Activated CD4-positive, CD25-positive, alpha-beta regulatory T cell (primary cell): Measurements from ENCODE around the gene MAP3K9.

Experiments
- DNase-seq, 4 experiments: peaks; one replicate each; lab custom pipeline; 2025; lab: John Stamatoyannopoulos, UW

The MAP3K9 gene

DNA sequence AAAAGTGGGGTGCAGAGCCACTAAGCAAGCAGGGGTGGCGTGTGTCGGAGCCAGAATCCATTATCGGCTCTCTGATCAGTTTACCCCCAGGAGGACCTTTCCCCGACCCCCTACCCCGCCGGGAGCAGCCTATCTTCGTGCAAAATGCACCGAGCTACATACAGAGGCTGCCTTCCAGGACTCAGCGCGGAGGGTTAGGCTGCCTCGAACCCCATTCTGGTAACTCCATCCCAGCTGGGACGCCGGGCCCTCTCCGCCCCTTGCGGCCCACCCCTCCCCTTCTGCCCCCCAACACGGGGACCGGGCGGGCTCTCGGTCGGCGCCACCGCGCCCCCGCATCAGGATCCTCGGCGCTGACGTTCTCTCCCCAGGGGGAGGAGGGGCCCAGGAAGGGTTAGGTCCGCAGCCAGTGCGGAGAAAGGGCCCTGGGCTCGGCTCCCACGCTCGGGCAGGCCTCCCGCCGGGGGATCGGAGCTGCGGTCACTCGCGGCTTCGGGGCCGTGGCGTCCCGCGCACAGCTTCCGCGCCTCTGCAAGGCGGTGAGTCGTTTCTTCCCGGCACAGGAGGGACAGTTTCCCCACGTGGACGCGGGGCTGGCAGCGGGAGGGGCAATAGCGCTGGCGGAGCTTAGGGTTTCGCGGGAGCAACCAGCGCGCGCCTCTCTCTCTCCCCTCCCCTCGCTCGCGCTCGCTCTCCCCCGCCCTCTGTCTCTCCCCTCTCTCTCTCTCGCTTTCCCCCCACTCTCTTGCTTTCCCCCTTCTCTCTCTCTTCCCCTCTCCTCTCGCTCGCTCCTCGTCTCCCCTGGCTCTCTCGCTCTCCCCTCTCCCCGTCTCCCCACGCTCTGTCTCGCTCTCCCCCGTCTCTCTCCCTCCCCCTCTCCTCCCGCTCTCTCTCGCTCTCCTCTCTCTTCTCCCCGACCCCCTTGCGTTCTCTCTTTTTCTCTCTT, 12.5 kb upstream of the MAP3K9 start:
- peak; percentile 13 to 30 (median 18) for DNase-seq

- DNase-seq: no peak
Observed at GRCh38 chr14:70816525-70816924, 7.2 kb upstream of the MAP3K9 start.

DNA sequence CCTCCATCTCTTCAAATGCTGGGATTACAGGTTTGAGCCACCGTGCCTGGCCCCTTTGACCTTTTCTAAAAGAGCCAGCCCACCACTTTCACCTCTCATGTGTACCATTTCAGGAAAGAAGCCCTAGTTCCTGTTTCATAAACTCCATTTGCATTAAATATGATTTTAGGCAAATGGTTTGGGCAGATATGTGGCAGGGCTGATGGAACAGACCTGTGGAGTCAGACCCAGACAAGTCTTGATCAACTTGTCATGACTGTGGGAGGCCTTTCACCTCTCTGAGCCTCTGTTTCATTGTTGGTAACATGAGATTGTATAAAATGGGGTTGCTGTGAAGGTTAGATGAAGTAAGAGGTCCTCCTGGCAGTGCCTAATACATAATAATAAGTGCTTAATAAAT, 5.2 kb upstream of the MAP3K9 start:
- DNase-seq: no peak

DNA sequence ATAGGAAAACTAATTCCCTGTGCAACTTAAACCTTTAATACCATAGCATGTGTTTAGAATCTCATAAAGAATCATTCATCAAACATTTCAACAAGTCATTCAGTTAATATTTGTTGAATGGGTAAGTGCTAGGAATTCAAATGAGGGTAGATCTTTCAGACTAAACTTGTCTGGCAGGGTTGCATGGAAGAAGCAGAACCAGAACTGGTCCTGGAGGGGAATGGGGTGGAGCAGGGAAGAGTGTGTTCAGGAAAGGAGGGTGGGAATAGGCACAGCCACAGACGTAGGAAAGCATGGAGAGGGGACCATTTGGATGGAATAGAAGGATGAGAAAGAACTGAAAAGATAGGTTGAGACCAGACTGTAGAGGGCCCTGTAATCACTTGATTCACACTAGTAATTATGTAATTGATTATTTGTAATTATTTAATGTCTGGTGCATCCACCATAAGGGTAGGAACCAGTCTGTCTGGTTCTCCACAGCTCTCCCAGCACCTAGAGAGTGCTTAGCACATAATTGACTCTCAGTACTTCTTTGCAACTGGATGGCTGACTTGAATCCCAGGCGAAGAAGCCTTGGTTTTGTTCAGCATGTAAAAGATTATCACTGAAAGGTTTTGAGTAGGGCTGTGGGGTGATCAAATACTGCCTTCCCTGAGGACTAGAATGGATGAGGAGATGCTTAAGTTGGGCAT, 3.0 kb upstream of the MAP3K9 start:
- DNase-seq: no peak

GRCh38 chr14:70811578-70811977, 2.3 kb upstream of the MAP3K9 start:
- DNase-seq: no peak

DNA sequence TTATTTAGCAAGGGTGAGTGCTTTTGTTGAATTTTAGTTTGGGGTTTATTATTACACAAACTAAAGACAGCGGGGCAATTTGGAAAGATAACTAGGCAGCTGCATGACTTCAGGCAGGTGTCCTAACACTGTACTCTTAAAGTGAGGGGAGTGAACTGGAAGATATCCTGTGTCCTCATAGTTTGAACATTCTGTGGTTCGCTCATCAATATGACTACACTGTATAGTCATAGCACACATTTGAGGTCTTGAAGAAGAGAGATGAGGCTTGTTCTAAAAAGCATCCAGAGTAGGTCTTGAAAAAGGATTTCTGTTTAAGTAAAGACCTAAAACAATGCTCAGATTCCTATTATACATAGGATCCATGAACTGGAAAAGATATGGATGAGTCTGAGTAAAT, 1.7 kb upstream of the MAP3K9 start:
- DNase-seq: no peak

DNA sequence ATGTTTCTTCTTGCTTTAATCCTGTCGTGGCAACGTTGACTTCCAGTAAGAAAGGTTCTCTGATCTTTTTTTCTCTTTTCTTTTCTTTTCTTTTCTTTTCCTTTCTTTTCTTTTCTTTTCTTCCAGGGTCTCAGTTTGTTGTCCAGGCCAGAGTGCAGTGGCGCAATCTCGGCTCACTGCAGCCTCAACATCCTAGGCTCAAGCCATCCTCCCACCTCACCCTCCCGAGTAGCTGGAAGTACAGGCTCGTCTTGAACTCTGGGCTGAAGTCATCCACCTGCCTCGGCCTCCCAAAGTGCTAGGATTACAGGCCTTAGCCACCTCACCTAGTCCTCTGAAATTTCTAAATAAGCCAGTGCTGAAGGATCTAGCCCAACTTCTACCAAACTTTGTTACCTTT, 1.3 kb upstream of the MAP3K9 start:
- no peak for DNase-seq

DNA sequence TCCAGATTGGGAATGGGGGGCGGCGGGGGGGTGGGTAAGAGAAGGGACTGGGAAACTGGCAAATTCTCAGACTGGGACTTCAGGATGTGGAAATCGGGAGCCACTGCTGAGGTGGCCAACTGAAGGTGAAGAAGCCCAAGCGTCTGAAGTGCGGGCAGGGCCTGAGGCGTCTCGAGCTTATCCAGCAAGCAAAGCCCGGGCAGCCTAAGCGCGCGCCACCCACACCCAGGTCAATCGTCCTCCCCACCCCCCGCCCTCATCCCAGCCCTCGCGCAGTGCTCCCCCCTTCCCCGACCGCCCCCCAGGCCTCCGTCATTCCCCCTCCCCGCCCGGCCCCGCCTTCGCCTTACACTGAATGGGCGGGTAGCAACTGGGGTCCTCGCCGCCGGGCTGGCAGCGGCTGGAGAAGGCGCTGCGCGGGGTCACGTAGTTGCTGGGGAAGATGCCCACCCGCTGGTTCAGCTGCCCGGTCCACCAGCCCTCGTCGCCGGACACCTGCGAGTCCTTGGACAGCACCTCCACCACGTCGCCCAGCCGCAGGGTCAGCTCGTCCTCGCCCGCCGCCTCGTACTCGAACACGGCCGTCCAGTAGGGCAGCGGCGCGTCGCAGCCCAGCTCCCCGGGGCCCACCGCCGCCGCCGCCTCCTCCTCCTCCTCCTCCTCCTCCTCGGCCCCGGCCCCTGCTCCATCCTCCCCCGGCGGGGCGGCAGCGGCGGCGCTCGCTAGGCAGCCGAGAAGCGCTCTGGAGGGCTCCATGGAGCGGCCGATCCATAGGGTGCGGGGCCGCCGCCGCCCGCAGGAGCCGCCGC, 693 bp downstream of the MAP3K9 start:
- peak in 3 of 4 experiments; percentile 9 to 24 (median 21) for DNase-seq

DNA sequence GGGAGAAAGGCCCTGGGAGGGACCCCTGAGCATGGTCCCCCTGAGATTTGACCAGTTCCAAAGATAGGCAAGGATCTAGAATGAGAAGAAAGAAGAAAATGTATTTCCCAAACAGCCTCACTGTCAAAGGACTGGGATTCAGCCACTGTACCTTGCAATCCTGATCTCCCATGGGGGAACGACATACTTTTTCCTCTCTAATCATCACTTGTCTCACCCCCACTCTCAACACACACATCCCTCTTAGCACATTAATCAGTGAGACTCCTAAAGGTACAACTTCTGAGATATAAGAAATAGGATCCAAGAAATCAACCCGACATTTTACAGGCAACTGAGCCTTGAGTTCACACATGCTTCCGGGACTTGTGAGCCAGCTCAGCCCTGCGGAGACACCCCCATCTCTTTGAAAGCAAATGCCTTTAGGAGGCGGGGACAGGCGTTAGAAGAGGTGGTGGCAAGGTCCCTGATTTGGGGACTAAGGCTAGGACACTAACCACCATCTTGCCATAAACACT, 1.4 kb downstream of the MAP3K9 start:
- DNase-seq: peak in 3 of 4 experiments; percentile 17 to 20 (median 17)

GRCh38 chr14:70804556-70805162, 4.7 kb downstream of the MAP3K9 start:
- DNase-seq: no peak

DNA sequence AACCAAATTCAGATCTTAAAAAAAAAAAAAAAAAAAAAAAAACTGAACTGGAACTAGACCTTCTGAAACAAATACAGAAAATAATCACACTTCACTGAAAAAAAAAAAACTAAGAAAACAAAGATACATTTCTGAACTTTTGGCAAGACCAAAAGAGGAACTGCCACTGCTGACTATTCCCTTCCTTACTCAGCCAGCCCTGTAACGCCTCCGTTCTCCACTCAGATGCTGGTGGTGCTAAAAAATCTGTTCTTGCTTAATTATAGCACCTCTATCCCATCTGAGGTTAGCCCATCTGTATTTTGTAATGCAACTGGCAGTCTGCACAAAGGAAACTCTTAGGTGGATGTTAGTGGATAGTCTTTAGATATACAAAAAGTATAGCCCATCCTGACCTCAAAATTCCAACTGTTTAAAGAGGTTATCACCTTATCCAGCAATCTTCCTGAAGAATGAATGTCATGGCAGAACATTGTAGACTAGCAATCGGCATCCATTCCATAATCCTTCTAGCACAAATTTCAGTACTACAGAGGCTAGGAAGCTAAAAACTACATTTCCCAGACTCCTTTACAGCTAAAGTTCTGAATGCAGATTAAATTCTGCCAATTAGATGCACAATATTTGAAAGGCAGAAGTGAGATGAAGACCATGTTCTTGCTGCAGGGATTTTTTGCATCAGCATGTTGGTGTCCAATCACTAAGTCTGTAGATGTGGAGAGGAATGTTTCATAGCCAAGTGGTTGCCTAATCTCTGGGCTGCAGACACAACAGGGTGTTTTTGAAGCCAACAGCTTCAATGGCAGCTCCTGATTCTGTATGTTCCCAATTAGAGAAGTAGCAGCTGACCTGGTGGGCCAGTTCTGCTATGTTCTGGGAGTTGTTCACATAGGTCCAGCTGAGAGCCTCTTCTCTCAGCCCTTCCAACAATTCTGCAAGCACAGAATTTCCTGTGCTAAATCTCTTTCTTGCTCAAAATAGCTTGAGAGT, 5.7 kb downstream of the MAP3K9 start:
- no peak for DNase-seq

GRCh38 chr14:70802379-70802778, 6.9 kb downstream of the MAP3K9 start:
- no peak for DNase-seq

DNA sequence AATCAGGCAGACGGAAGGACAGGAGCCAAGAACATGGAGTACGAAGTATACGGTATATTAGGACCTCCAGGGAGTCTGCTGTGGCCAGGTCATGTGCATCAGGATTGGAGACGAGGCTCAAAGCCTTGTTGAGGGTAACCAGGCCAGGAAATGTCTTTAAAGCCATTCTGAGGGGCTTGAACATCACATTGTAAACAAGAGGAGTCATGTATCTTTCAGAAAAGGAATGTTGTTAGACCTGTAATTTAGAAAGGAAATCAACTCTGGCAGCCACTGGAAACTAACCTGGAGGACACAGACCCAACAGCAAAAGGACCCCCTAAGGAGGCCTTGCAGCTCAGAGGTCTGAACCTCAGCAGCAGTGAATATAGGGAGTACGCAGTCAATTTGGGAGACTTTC, 7.5 kb downstream of the MAP3K9 start:
- DNase-seq: no peak

DNA sequence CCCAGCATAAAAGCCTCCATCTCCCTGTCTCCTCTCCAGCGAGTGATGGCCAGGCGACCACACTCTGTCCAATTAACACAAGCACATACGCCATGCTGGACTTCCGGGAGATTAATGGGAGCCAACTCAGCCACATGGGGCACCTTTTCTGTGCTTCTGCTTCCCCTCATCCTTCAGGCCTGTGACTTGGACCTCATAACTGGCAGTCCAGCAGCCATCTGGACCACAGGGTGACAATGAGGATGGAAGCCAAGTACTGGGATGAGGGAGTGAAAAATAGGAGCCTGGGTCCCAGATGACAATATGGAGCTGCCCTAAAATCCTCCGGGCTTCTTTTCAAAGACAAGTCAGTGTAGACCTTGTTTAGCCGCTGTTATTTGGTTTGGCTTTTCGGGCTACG, 12.8 kb downstream of the MAP3K9 start:
- no peak for DNase-seq

DNA sequence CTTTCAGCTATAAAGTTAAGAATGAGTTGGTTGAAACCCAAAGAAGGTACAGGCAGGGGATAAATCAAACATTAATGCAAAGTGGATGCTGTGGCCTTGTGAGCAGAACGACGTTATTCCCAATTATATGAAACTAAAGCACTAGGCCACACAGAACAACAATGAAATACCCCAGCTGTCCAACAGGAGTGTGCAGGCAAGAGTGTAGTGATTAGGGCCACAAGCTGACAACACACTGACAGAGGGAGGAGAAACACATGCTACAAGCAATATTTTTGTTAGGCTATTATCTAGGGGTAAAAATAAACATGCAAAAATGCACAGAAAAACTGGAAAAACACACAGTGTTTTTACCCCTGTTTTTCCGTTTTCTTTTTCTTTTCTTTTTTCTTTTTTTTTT, 15.0 kb downstream of the MAP3K9 start:
- no peak for DNase-seq

DNA sequence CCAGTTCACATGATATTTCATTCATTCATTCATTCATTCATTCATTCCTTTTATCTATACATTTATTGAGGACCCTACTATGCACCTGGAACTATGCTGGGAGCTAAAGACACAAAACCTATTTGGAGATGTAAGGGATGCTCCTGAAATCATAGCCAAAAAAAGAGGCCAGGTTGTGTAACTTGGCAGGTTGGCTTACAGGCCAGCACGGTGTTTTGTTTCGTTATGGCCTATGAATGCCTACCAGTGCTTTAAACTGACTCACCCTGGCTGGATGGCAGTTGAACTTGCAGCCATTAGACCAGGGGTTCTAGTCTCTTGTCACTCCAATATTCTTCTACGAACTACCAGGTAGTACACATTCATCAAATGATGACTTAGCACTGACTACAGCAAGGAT, 15.7 kb downstream of the MAP3K9 start:
- no peak for DNase-seq

DNA sequence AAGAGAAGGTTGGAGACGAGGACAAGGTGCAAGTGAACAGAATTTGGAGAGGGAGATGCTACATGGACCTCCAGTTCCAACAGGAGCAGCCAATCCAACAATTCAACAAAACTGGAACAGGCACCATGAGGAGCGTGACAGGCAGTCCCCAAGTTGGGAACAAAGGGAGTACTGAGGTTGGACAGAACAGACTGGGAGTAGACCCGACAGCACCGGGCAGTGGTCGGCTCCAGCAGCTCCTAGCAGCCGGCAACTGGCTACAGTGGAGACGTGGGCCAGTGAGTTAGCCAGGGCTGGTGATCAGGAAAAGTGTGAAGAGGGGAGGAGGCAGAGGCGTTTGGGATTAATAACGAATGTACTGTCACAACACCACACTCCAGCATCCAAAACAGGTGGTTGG, 16.4 kb downstream of the MAP3K9 start:
- no peak for DNase-seq

DNA sequence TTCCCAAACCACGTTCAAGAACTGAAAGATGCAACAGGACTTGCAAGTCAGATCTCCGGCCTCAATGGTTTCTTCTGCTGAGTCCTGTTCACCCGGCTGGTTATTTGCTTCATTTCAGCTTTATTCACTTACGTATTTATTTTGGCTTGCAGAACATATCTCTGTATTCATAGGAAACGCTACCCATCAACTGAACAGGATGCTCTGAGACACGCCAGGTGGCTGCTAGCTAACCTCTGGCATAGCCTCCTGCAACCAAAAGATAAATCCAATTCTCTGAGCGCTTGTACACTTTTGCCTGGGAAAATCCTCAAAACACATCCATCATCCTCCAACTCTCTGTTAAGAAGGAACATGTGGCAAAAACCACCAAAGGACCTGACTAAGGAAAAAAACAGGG, 17.3 kb downstream of the MAP3K9 start:
- no peak for DNase-seq

DNA sequence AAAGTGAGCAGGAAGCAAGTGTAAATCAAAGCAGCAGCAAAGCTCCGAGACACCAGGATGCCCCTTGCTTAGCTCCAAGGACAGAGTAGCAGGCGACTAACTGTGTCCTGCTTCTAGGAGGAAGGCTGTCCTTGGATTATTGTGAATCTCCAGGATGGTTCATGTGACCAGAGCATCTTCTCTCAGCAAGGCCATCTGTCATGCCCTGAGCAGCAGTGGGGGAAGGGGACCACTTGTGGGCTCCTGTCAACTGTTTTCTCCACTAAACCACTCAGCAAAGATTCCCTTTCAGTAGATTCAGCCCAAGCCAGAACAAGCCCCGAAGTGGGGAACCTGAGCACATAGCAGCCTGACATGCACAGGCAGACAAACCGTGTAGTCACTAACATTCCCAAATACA, 19.4 kb downstream of the MAP3K9 start:
- DNase-seq: no peak

DNA sequence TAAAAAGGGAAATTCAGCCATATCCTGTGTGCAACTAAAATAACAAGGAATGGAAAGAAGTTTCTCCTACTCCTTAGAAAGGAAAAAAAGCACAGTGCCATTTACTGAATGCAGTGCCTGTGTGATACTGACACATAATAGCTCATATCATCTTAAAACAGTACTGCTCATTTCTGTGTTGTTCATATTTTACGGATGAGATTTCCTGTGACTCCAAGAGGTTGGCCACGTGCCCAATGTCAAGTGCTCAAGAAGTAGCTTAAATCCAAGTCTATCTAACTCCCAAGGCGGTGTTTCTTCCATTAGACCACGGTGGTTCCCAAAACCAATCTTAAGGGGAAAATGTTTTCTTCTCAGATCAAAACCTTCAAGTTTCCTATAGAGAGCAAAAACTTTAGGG, 20.0 kb downstream of the MAP3K9 start:
- DNase-seq: no peak

GRCh38 chr14:70788898-70789297, 20.4 kb downstream of the MAP3K9 start:
- DNase-seq: no peak
